ENCODE results near the gene PDCD7.
"Not testable (repeated sequence)": the region's sequence is repeated elsewhere in the genome, so short reads cannot be mapped to it uniquely, and the experiment has no call there.

PDCD7 gene

GRCh38 chr15:65154720-65155119 is 21.1 kb upstream of the PDCD7 start:
- no peak for DNase-seq (ENCODE audit: low read depth)
- H3K4me3 ChIP-seq (ENCODE audit: low read depth, low read length) = no peak overlapping the region
- TF ChIP-seq, protein P1, sequence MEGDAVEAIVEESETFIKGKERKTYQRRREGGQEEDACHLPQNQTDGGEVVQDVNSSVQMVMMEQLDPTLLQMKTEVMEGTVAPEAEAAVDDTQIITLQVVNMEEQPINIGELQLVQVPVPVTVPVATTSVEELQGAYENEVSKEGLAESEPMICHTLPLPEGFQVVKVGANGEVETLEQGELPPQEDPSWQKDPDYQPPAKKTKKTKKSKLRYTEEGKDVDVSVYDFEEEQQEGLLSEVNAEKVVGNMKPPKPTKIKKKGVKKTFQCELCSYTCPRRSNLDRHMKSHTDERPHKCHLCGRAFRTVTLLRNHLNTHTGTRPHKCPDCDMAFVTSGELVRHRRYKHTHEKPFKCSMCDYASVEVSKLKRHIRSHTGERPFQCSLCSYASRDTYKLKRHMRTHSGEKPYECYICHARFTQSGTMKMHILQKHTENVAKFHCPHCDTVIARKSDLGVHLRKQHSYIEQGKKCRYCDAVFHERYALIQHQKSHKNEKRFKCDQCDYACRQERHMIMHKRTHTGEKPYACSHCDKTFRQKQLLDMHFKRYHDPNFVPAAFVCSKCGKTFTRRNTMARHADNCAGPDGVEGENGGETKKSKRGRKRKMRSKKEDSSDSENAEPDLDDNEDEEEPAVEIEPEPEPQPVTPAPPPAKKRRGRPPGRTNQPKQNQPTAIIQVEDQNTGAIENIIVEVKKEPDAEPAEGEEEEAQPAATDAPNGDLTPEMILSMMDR (IDR thresholded peaks at IDR 0.05; ENCODE audit: low read depth, low read length, missing control alignments) = no peak

GRCh38 chr15:65147902-65148301 is 14.3 kb upstream of the PDCD7 start:
- DNase-seq (ENCODE audit: low read depth) = no peak
- TF ChIP-seq, protein P1 (IDR thresholded peaks at IDR 0.05; ENCODE audit: low read depth, low read length, missing control alignments) = no peak
- no peak overlapping the region for H3K4me3 ChIP-seq (ENCODE audit: low read depth, low read length)

- DNase-seq (ENCODE audit: low read depth) = no peak
- TF ChIP-seq, protein P1 (IDR thresholded peaks at IDR 0.05; ENCODE audit: low read depth, low read length, missing control alignments) = no peak
- no peak overlapping the region for H3K4me3 ChIP-seq (ENCODE audit: low read depth, low read length)
Measured at GRCh38 chr15:65146438-65146837, 12.8 kb upstream of the PDCD7 start.

GRCh38 chr15:65138631-65139030 is 5.0 kb upstream of the PDCD7 start:
- not testable (repeated sequence) for H3K4me3 ChIP-seq (ENCODE audit: low read depth, low read length); DNase-seq (ENCODE audit: low read depth)

DNA sequence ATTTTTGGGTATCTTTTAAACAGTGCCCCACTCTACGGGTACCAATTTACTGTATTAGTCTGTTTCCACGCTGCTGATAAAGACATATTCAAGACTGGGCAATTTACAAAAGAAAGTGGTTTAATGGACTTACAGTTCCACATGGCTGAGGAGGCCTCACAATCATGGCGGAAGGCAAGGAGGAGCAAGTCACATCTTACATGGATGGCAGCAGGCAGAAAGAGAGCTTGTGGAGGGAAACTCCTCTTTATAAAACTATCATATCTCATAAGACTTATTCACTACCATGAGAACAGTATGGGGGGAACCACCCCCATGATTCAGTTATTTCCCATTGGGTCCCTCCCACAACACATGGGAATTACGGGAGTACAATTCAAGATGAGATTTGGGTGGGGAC is 4.3 kb upstream of the PDCD7 start:
- not testable (repeated sequence) for DNase-seq (ENCODE audit: low read depth); H3K4me3 ChIP-seq (ENCODE audit: low read depth, low read length)

DNA sequence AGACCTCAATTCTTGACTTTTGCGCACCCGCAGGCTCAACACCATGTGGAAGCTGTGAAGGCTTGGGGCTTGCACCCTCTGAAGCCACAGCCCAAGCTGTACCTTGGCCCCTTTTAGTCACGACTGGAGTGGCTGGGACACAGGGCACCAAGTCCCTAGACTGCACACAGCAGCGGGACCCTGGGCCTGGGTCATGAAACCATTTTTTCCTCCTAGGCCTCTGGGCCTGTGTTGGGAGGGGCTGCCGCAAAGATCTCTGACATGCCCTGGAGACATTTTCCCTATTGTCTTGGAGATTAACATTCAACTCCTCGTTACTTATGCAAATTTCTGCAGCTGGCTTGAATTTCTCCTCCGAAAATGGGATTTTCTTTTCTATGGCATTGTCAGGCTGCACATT is 3.5 kb upstream of the PDCD7 start:
- not testable (repeated sequence) for H3K4me3 ChIP-seq (ENCODE audit: low read depth, low read length); DNase-seq (ENCODE audit: low read depth)

GRCh38 chr15:65134538-65134937 is 930 bp upstream of the PDCD7 start:
- TF ChIP-seq, protein P1 (IDR thresholded peaks at IDR 0.05; ENCODE audit: low read depth, low read length, missing control alignments) = no peak
- H3K4me3 ChIP-seq (ENCODE audit: low read depth, low read length) = peak overlapping the region; percentile 68
- DNase-seq (ENCODE audit: low read depth) = no peak

DNA sequence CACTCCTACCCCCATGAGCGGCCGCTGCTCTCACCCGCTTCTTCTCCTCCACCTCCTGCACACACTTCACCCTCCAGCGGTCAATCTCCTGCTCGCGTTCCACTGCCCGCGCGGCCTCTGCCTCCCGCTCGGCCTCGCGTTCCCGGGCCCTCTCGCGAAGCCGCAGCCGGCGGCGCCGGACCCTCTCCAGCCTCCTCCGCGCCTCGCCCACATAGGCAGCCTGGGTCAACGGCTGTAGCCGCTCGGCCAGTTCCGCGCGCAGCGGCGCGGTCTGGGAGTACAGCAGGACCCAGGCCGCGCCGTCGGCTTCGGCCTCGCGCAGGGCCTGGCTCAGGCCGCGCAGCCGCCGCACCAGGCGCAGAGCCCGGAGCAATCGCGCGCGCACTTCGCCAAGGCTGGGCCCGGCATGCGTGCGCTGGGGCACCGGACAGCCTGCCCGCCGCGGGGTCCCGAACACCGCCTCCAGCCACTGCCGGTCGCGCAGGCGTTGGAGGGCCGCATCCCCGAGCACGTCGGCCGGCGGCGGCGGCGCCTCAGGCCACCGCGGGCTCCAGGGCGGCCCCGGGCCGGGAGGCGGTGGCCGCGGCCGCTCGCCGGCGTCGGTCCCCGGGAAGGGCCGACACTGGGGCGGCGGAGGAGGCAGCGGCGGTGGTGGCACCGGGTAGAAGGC is 595 bp downstream of the PDCD7 start:
- DNase-seq (ENCODE audit: low read depth) = no peak
- TF ChIP-seq, protein P1 (IDR thresholded peaks at IDR 0.05; ENCODE audit: low read depth, low read length, missing control alignments) = no peak
- peak overlapping the region; percentile 68 for H3K4me3 ChIP-seq (ENCODE audit: low read depth, low read length)

DNA sequence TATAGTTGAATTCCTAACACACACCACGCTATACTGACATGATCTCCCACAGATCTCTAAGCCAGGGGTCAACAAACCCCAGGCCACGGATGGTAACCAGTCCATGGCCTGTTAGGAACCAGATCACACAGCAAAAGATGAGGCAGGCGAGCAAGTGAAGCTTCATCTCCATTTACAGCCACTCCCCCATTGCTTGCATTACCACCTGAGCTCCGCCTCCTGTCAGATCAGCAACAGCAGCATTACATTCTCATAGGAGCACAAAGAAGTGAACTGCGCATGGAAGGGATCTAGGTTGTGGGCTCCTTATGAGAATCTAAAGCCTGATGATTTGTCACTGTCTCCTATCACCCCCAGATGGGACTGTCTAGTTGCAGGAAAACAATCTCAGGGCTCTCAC is 2.7 kb downstream of the PDCD7 start:
- H3K4me3 ChIP-seq (ENCODE audit: low read depth, low read length) = no peak overlapping the region
- TF ChIP-seq, protein P1 (IDR thresholded peaks at IDR 0.05; ENCODE audit: low read depth, low read length, missing control alignments) = no peak
- DNase-seq (ENCODE audit: low read depth) = no peak

Data from GM12864 (cell line).